Prostate gland (tissue), 2 donors: ENCODE data around the gene SHC2. TPM values are rescaled to one million over a fixed set of nuclear protein-coding genes. Genes with fewer than 3 reads are reported as not detected.
"Not testable (repeated sequence)": the region's sequence is repeated elsewhere in the genome, so short reads cannot be mapped to it uniquely, and the experiment has no call there.

Source experiments
- DNase-seq: peaks from one replicate; pipeline ENCODE4 v3.0.0-alpha.2; 2019; ENCODE audit warnings: low spot score
- H3K27ac ChIP-seq, 2 donors: fragments of 200-600 bp; sonication (generic); 2 replicates each; pipeline ENCODE4 v1.5.1; 2017 to 2019
- H3K27me3 ChIP-seq: fragments of 200-600 bp; sonication (generic); replicated peaks from 2 replicates; pipeline ENCODE4 v1.5.1; 2019; ENCODE audit not compliant: insufficient read depth
- H3K36me3 ChIP-seq, 2 donors: fragments of 200-600 bp; sonication (generic); 1 replicate in 1 of 2; 2 replicates in 1 of 2; pipeline versions ENCODE4 v1.5.1 to v1.8.1; 2017 to 2019
- H3K4me1 ChIP-seq: fragments of 200-600 bp; sonication (generic); replicated peaks from 2 replicates; pipeline ENCODE4 v1.5.1; 2019
- H3K4me3 ChIP-seq, 2 donors: fragments of 200-600 bp; sonication (generic); 2 replicates each; pipeline ENCODE4 v1.5.1; 2017 to 2019
- H3K9me3 ChIP-seq: fragments of 200-600 bp; sonication (generic); 2 replicates; pipeline ENCODE4 v1.5.1; 2017
- CTCF ChIP-seq, 4 experiments: fragments of 200-600 bp in 2 of 4; fragments of 450-650 bp in 2 of 4; sonication (generic) in 2 of 4; IDR thresholded peaks; 1 replicate in 3 of 4; 2 replicates in 1 of 4; pipeline ENCODE4 v1.5.1; 2016 to 2019; ENCODE audit warnings: antibody characterized with exemption in 4 of 4, mild to moderate bottlenecking in 2 of 4, moderate library complexity in 2 of 4
- POLR2A ChIP-seq: fragments of 450-650 bp; IDR thresholded peaks from one replicate; pipeline ENCODE4 v1.6.1; 2016; ENCODE audit warnings: antibody characterized with exemption, mild to moderate bottlenecking
- POLR2AphosphoS5 ChIP-seq: sonication (generic); formaldehyde crosslinking; IDR thresholded peaks from one replicate; pipeline ENCODE4 v1.6.1; 2017; ENCODE audit warnings: antibody characterized with exemption
- WGBS: methylation state at CpG from one replicate; pipeline ENCODE4 v1.1.5; 2018; 5-methylcytosine and 5-hydroxymethylcytosine counted together
- intact Hi-C: fragments of 100-400 bp; cut with DNase I; formaldehyde crosslinking; loops from one replicate; pipeline ENCODE4 v1.14.2; 2022
- total RNA-seq, 2 donors: library from RNA; depleted of rRNA; stranded (reverse); fragments of >200 nt; gene quantifications; one replicate each; pipeline ENCODE4 v1.1.0, GENCODE V29; 2016

Gene SHC2
- total RNA-seq, 2 donors from 2014 or later, result 52.2 to 83.4 TPM

GRCh38 chr19:389255-389934 lies 71.4 kb downstream of the SHC2 start:
- Histone ChIP-seq H3K9me3 (no peaks in the 10 kb centered on the region), H3K4me3 (no peak overlapping the region), H3K27me3 (no peaks in the 10 kb centered on the region), H3K36me3 (no peaks in the 10 kb centered on the region), H3K4me1 (no peaks in the 10 kb centered on the region), H3K27ac (no peak overlapping the region)
- DNase-seq, result no peak
- intact Hi-C loops, result no loop called here
- 73% methylated on average over 19 of the region's 21 CpGs for WGBS
- TF ChIP-seq POLR2AphosphoS5, result no peak
- TF ChIP-seq CTCF (IDR thresholded peaks at IDR 0.05), result no peak
- no peak for TF ChIP-seq POLR2A

GRCh38 chr19:388691-389090 lies 72.1 kb downstream of the SHC2 start:
- Histone ChIP-seq H3K27ac (no peak overlapping the region), H3K9me3 (no peaks in the 10 kb centered on the region), H3K4me1 (no peaks in the 10 kb centered on the region), H3K4me3 (no peak overlapping the region), H3K36me3 (no peaks in the 10 kb centered on the region), H3K27me3 (no peaks in the 10 kb centered on the region)
- TF ChIP-seq POLR2A (no peak), POLR2AphosphoS5 (no peak), CTCF (IDR thresholded peaks at IDR 0.05) (no peak)
- no peak for DNase-seq
- WGBS, result 84% methylated on average over 17 of the region's 17 CpGs
- intact Hi-C loops, result no loop called here

GRCh38 chr19:387777-388176 lies 73.1 kb downstream of the SHC2 start:
- Histone ChIP-seq H3K4me3 (no peak overlapping the region), H3K4me1 (no peaks in the 10 kb centered on the region), H3K9me3 (no peaks in the 10 kb centered on the region), H3K27ac (no peak overlapping the region), H3K36me3 (no peaks in the 10 kb centered on the region), H3K27me3 (no peaks in the 10 kb centered on the region)
- DNase-seq, result no peak
- TF ChIP-seq CTCF (IDR thresholded peaks at IDR 0.05), result no peak
- intact Hi-C loops, result no loop called here
- 86% methylated on average over 16 of the region's 21 CpGs for WGBS

GRCh38 chr19:386632-387301 lies 74.1 kb downstream of the SHC2 start:
- H3K27me3 ChIP-seq, H3K27ac ChIP-seq, H3K4me3 ChIP-seq, H3K9me3 ChIP-seq, H3K36me3 ChIP-seq, intact Hi-C loops, DNase-seq, H3K4me1 ChIP-seq: not testable (repeated sequence)
- 31% methylated on average over 12 of the region's 22 CpGs for WGBS

- DNase-seq, H3K36me3 ChIP-seq, H3K4me1 ChIP-seq, H3K9me3 ChIP-seq, H3K4me3 ChIP-seq, H3K27ac ChIP-seq, intact Hi-C loops, H3K27me3 ChIP-seq: not testable (repeated sequence)
- WGBS, result 44% methylated on average over 8 of the region's 8 CpGs
Observed at GRCh38 chr19:386189-386588, 74.6 kb downstream of the SHC2 start.

- H3K27ac ChIP-seq, result no peak overlapping the region
- DNase-seq, result no peak
- TF ChIP-seq CTCF (IDR thresholded peaks at IDR 0.05), result no peak
- TF ChIP-seq POLR2A, result no peak
- no peak for TF ChIP-seq POLR2AphosphoS5
- no peaks in the 10 kb centered on the region for H3K9me3 ChIP-seq
- intact Hi-C loops, result no loop called here
- H3K27me3 ChIP-seq, result no peaks in the 10 kb centered on the region
- no peaks in the 10 kb centered on the region for H3K36me3 ChIP-seq
- no peaks in the 10 kb centered on the region for H3K4me1 ChIP-seq
- no peak overlapping the region for H3K4me3 ChIP-seq
- 74% methylated on average over 9 of the region's 9 CpGs for WGBS
Observed at GRCh38 chr19:384799-385169, 76.0 kb downstream of the SHC2 start.
